Epidermal melanocyte (primary cell): Measurements from ENCODE around the gene TCEANC2.
A peak's percentile ranks its signal among the peaks of the same experiment; 100 is the strongest.
"Not testable (repeated sequence)": the region's sequence is repeated elsewhere in the genome, so short reads cannot be mapped to it uniquely, and the experiment has no call there.

Source experiments
- DNase-seq: peaks from one replicate; pipeline ENCODE4 v3.0.0; 2011; ENCODE audit warnings: low spot score; ENCODE audit not compliant: insufficient read length

The TCEANC2 gene

GRCh38 chr1:54027848-54028247 lies 25.6 kb upstream of the TCEANC2 start:
- no peak for DNase-seq

GRCh38 chr1:54028306-54029251 lies 24.8 kb upstream of the TCEANC2 start:
- DNase-seq: peak; percentile 70

GRCh38 chr1:54037476-54037875 lies 15.9 kb upstream of the TCEANC2 start:
- DNase-seq: no peak

GRCh38 chr1:54041806-54042205 lies 11.6 kb upstream of the TCEANC2 start:
- no peak for DNase-seq

- no peak for DNase-seq
Measured at GRCh38 chr1:54045496-54045895, 7.9 kb upstream of the TCEANC2 start.

GRCh38 chr1:54046671-54047383 lies 6.6 kb upstream of the TCEANC2 start:
- no peak for DNase-seq

- no peak for DNase-seq
Measured at GRCh38 chr1:54047384-54048305, 5.8 kb upstream of the TCEANC2 start.

GRCh38 chr1:54050435-54050834 lies 3.0 kb upstream of the TCEANC2 start:
- not testable (repeated sequence) for DNase-seq

- no peak for DNase-seq
Measured at GRCh38 chr1:54051933-54052430, 1.4 kb upstream of the TCEANC2 start.

DNA sequence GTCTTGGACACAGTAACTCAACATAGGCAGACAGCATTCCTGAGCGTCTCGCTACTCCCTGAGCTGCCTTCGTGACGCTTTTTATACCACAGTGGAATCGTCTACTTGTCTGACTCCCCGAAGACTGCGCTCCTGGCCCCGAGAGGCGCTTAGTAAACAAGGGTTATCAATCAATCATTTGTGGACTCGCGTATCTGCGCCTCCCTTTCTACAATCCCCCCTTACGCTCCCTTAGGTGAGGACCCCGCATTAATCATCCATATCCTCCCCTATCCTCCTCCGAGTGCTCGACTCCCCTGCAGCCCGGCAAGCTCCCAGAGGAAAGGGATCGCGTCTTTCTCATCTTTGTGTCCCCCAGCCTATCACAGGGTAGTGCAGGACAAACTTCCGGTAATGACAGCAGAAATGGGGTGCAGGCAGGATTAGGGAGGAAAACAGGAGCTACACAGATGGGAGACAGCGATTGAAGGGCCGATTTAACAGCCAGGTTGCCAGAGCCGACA lies 926 bp upstream of the TCEANC2 start:
- no peak for DNase-seq

DNA sequence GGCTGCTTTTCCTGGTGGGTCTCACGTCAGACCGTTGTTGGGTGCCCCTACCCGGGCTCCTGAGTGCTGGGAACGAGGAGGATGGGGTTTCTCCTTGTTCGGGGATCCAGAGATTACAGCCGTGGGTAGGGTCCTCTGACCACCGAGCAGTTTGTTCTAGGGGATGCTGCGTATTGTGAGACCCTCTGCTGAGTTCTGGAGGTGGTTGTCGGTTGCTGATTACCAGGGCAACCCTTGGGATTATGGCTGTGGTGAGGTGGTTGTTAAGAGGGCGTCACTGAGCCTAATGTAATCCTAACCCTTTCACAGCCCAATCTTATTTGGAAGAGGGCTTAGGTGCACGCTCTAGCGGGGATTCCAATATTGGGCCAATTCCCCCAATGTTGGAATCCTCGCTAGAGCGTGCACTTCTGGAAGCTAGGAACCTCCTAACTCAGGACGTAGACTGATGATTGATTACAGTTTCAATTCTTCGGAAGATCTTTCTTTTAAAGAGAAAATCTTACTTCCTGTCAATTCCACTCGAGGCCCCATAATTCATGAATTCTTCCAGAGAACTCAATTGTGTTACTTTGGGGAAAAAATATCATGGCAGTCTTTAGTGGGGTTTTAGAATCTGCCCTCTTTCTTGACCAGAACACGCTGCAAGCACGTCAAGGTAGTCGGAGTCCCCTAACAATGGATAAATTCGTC lies 483 bp downstream of the TCEANC2 start:
- no peak for DNase-seq

- no peak for DNase-seq
Measured at GRCh38 chr1:54054438-54054749, 986 bp downstream of the TCEANC2 start.

GRCh38 chr1:54064299-54064698 lies 10.9 kb downstream of the TCEANC2 start:
- no peak for DNase-seq

- DNase-seq: no peak
Measured at GRCh38 chr1:54069791-54070170, 16.4 kb downstream of the TCEANC2 start.

GRCh38 chr1:54070171-54070837 lies 16.9 kb downstream of the TCEANC2 start:
- peak; percentile 66 for DNase-seq

GRCh38 chr1:54077359-54077758 lies 24.0 kb downstream of the TCEANC2 start:
- DNase-seq: no peak

DNA sequence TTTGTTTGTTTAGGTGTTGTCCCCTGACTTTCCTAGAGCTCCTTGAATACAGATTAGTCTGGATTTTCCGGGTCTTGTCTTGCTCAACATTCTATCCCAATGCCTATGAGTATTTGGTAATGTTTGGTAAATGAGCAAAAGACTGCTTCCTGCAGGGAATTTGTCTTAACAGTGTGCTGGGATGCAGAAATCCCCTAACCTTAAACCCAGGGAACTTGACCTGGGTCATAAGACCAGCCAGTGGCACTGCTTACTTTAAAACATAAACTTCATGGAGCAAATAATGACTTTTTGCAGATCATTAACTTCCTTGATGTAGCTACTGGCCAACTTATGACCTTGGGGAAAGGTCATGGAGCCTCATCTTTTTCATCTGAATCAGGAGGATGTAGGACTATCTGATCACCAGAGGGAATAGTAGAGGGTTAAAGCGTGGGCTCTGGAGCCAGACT lies 27.2 kb downstream of the TCEANC2 start:
- no peak for DNase-seq

- peak; percentile 33 for DNase-seq
Measured at GRCh38 chr1:54081306-54082270, 28.2 kb downstream of the TCEANC2 start.

GRCh38 chr1:54084794-54085193 lies 31.4 kb downstream of the TCEANC2 start:
- DNase-seq: no peak
